Stimulated activated CD8-positive, alpha-beta memory T cell treated with anti-CD3 and anti-CD28 coated beads, Interleukin-4, amount 100 ng/mL, for 24 hours (primary cell): ENCODE data around the gene FAM111B.
"Not testable (repeated sequence)": the region's sequence is repeated elsewhere in the genome, so short reads cannot be mapped to it uniquely, and the experiment has no call there.

Experiments used
- DNase-seq: peaks from one replicate; pipeline ENCODE4 v3.0.0-alpha.2; 2020; ENCODE audit warnings: low read depth

Gene FAM111B

DNA sequence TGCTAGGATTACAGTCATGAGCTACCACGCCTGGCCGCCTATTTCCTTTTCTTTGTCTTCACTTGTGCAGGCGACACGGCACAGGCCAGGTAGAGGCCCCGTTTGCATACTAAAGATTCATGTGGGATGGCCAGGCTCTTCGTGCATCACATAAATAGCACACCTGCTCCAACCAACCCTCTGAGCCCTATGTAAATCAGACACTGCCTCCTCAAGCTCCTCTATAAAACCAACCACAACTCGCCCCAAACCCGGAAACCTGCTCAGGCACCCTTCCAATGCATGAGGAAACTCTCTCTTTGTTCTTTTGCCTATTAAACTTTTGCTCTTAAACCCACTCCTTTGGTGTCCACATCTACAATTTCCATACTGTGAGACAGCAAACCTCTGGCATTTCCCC lies 9.1 kb upstream of the FAM111B start:
- not testable (repeated sequence) for DNase-seq

DNA sequence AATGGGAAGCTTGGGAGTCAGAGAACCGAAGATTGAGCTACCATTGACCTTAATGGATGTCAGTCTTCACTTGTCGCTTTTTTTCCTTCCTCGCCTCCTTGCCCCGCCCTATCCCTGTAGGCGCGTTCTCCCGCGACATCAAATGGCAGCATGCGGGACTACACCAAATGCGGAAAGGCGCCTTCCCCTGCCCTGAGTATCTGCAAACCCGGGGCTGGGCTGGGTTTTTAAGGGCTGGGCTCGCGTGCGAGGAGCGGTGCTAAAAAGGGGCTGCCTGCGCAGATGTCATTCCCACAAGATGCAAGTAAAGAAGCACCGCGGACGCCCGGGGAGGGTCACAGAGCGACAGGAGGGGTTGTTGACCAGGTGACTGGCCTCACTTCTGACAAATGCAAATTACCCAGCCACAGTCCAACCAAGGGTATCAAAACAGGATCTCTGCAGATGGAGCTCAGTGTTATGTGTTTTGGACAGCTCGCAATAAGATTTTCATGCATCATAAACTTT lies 4.7 kb upstream of the FAM111B start:
- DNase-seq: peak; percentile 45

DNA sequence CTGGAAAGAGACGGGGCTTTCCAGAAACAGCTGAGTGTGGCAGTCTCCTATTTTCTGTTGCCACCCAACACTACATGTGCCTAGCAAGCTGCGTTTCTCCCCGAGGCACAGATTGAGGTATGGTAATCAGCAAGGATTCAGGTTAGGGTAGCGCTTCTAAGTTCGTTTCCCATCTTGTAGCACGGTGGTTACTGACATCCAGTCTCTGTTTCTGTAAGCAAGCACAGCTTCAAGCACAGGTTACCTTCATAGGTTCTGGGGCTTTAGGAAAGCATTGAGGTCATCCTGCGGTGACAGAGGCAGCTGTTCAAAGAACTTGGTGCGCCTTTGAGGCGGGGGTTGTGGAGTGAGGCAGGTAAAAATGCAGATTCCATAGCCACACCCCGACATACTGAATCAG lies 684 bp downstream of the FAM111B start:
- not testable (repeated sequence) for DNase-seq

DNA sequence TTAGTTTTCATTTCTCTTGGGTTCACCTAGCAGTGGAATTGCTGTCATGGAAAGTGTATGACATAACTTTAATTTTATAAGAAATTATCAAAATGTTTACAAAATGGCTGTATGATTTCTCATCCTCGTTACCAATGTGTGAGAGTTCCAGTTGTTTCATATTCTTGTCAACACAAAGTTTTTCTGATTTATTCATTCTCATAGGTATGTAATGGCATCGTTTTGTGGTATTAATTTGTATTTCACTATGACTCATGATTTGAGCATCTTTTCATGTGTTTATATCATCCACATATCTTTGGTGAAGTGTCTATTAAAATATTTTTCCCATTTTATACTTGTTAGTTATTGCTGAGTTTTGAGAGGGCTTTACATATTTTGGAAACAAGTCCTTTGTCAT lies 5.5 kb downstream of the FAM111B start:
- DNase-seq: no peak

DNA sequence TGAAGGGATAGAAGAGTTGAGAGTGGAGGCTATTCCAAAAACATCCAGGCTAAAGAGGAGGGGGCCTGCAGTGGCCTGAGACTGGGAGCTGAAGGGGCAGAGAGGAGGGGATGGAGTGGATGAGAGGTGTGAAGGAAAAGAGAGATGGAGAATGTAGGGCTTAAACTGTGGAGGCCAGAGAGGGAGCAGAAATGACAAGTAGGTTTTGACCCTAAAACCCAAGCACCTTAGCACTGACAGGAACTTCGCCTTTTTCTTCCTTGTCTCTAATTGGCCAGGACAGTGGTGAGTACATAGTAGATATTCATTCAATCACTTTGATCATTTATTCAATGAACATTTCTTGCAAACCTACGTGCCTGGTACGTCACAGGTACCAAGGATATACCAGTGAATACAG lies 7.3 kb downstream of the FAM111B start:
- no peak for DNase-seq

DNA sequence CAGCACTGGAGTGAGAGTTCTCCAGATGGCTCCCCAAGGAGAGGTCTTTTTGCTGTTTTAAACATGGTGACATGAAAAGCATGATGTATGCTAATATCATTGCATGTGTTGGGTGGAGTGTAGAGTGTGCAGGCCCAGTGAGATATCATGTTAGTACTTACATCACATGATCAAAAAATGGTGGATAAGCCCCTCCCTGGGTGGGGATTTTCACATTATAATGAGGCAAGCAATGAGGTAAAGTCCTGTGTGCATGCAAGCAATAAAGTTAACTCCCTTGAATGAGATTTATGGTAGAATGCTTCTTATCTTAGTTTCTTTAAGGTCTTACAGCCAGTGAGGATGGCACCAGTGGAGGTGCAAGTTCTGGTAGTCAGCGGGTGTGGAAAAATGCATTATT lies 8.5 kb downstream of the FAM111B start:
- DNase-seq: no peak

DNA sequence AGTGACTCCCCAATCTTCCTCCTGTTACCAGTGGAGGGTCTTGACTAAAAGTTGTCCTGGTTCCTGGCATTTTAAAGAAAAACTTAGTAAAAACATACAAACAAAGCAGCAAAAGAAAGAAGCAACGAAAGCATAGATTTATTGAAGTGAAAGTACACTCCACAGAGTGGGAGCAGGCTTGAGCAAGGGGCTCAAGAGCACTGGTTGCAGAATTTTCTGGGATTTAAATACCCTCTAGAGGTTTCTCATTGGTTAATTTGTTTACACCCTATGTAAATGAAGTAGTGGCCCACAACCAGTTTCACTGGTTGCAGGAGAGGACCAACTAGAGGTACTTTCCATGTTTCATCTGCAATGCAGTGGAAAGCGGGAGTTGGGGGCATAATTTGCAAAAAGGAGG lies 10.7 kb downstream of the FAM111B start:
- DNase-seq: no peak

DNA sequence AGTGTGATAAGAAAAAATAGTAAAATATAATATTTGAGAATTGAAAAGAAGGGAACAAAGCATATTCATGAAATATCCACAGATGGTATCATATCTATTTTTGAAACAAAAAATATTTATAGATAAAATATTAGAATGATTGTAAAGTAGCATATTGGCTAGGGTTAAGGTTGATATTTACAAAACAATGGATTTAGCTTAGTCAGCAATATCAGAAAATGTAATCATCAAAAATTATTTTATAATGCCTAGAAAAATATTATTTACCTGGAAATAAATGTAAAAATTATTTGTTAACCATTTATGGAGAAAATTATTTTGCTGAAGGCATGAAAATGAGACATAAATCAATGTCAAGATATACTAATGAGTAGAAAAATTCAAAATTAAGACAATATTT lies 12.8 kb downstream of the FAM111B start:
- no peak for DNase-seq

DNA sequence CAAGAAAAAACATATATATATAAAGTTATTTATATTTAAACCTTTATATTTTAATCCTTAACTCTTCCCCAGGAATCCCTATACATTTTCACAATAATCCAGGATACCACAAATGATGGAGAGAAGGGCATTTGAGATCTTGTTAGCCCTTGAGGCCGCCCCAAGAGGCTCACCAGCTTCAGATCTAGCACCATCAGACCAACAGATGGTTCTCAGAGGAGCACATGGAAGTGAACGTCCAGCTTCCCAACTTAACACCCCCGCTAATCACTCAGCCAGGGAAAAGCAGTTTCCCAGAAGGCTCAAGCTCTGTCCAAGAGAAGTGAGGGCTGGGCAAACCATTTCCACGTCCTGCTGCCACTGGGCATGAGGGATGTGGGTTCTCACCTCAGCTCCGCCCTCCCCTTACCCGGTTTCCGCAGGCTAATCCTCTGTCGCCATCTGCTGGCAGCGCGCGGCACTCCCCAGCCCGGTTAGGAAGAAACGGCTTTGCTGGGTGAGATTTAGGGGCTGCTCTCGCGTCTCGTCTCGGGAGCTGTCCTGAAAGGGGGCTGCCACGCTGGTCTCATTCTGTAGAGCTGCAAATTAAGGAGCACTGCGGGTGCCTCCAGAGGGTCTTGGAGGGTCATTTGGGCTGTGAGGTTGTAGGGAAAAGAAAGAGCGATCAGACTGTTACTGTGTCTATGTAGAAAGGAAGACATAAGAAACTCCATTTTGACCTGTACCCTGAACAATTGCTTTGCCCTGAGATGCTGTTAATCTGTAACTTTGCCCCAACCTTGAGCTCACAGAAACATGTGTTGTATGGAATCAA lies 28.8 kb downstream of the FAM111B start:
- DNase-seq: peak; percentile 83

DNA sequence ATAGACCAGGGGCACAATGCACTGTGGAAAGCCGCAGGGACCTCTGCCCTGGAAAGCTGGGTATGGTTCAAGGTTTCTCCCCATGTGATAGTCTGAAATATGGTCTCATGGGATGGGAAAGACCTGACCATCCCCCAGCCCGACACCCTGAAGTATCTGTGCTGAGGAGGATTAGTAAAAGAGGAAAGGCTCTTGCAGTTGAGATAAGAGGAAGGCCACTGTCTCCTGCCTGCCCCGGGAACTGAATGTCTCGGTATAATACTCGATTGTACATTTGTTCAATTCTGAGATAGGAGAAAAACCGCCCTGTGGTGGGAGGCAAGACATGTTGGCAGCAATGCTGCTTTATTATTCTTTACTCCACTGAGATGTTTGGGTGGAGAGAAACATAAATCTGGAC lies 29.5 kb downstream of the FAM111B start:
- DNase-seq: not testable (repeated sequence)

DNA sequence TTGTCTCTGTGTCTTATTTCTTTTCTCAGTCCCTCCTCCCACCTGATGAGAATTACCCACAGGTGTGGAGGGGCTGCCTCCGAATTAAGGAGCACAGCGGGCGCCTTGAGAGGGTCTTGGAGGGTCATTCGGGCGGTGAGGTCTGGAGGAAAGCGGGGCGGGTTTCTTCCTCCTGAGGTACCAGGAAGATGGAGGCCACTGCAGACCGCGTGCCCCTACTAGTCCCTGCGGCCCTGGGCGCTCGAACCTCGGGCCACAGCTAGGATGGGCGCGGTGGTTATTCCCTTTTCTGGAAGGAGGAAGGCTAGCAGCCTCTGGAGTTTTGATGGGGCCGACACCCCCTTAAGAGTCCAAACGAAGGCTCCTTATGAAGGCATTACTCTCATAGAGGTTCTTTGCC lies 30.2 kb downstream of the FAM111B start:
- DNase-seq: no peak

DNA sequence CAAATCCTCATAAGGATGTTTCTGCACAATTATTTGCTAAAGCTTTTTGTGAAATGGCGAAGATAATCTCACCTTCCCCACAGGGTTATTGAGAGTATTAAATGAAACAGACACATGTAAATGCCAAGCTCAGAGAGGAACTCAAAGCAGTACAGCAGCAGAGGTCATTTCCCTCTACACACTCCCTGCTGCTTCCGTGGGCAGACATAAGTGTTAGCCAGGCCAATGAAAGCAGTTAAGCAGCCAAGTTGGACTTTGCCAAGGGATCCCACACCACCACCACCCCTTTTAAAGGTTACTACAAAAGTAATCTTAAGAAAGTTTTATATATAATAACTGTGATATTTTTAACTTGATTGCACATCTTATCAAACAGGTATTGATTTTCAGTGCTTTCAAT lies 31.6 kb downstream of the FAM111B start:
- no peak for DNase-seq

DNA sequence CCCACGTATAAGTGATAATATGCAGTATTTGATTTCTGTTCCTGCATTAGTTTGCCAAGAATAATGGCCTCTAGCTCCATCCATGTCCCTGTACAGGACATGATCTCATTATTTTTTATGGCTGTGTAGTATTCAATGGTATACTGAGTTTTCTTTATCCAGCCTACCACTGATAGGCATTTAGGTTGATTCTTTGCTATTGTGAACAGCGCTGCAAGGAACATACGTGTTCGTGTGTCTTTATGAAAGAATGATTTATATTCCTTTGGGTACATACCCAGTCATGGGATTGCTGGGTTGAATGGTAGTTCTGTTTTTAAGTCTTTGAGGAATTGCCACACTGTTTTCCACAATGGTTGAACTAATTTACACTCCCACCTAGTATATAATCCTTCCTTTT lies 34.2 kb downstream of the FAM111B start:
- no peak for DNase-seq

DNA sequence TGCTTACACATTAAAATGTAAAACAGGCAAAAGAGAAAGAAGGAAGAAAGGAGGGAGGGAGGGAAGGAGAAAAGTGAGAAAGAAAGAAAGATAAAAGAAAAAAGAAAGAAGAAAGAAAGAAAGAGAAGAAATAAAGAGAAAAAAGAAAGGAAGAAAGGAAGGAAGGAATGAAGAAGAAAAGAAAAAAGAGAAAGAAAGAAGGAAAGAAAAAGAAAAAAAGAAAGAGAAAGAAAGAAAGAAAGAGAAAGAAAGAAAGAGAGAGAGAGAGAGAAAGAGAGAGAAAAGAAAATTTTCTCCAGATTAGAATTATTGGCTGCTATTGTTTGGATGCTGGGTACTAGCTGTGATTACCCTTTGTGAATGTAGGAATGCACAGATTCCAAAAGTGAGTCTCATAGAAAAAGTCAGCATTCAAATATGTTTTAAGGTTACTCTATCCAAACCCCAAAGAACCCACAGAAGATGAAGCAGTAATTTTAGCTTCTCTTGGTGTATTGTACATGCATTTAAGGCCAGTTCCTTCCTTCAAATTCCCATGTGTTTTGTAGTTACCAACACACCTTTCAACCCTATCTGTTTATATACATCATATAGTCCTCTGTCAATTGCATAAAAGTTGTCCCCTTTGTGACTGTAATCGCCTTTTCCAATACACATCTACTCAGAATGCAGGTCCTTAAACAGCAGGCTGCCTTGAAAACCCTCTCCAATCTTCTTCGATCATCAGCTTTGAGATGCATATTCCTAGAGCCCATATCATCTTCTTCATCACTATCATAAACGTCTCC lies 34.8 kb downstream of the FAM111B start:
- DNase-seq: no peak

DNA sequence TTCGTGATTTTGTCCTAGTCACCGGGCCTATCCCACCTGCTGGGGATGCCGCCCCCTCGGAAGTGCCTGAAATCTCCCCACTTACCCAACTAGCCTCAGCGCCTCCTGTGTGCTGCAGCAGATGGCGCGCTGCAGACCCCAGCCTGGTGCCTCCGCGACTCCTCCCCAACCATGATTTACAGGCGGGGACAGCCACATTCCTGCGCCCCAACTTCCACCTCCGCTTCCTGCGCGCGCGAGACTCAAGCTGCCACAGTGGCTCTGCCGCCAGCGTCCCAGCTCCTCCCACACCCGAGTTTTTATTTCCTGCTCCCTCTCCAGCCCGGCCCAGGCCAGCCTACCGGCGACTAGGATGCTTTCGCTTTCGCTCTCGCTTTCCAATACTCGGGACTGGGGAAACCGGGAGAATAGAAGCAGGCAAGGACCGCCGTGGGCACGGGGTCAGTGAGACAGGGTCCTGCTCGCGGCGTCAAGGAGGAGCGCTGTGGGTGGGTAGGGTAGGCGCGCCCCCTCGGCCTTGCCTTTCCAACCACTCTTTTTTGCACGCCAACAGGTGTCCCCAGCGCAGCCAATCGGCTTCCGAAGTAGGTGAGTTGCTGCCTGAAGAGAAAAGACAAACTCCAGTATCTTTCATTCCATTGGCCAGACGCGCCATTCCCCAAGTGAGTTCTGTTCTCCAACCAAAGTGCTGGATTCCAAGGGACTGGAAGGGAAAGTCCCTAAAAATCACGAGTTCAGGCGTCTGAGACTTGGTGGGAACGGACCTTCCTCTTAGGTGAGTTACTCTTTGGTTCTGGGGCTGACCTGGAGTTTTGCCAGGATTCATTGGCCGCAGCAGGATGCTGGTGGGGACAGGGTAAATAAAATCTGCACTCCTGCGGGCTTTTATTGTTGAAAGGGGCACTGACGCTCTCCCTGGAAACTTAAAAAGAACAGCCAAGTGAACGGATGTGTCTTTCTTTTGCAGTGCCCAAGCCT lies 35.8 kb downstream of the FAM111B start, which contains the start of gene FAM111A:
Gene FAM111A (plus strand): TSS at position 327 of the 978 bp plus-strand sequence. CDS start 6,017 bp downstream, outside the sequence.
- peak; percentile 70 for DNase-seq

DNA sequence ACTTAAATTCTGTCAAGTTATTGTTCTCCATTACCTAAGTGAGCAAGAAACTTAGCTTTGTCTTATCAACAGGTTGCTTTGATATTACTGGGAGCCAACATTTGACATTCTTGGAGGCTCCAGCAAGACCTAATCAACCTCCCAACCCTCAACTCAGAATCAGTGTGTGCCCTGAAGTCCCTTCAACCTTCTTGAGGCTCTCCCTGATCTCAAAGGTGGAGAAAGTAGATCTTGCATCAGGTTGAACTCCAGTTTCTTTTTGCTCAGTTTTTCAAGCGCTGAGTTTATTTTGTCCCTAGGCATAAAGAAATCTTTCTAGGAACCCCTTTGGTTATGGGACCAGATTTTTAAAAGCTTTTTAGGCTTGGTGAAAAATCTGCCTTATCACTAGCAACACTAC lies 37.1 kb downstream of the FAM111B start:
- DNase-seq: no peak

DNA sequence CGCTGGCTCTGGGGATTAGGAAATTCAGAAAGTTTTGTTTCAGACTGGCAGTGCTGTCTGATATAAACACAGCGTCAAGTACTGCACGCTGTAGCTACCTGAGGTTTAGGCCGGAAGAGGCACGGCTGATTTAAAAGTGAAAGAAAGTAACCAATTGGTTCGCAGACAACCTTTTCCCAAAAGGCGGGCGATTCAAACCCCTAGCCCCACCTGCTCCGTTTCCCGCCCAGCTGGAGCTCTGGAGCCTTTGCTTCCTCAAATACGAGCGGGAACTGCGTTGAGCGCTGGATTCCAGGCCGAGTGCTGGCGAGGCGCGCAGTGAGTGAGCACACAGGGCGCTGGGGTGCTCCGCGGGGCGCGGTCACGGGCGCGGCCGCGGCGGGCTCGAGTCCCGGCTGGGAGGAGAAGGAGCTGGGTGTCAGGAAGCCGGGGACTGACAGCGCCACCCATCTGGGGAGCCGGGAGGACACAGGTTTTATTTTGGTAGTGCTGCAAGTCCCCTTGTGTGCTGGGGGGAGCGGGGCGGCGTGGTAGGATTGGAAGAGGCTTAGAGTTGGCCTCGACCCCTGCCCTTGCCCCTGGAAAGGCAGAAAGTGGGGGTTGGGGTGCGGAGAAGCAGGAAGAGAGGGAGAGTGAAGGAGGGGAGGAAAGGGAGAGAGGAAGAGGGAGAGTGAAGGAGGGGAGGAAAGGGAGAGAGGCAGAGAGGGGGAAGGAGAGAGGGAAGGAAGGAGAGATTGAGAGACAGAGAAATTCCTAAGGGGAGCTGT lies 37.7 kb downstream of the FAM111B start:
- DNase-seq: peak; percentile 53

DNA sequence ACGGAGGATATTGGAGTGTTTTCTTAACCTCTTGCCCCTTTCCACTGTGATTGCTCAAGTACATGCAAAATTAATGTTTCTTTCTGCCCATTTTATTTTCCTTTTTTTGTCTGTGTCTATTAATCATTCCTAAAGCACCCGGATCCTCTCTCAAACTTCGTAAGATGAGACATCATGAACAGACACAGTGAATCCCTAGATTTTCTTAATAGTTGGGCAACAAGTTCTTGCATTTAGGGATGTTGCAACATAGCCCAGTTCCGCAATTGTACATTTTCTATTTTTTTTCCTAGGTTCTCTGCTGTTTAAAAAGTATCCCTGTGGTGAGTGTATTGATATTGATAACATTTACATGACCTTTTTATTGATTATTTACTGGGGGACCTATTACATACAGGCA lies 38.5 kb downstream of the FAM111B start:
- DNase-seq: no peak

DNA sequence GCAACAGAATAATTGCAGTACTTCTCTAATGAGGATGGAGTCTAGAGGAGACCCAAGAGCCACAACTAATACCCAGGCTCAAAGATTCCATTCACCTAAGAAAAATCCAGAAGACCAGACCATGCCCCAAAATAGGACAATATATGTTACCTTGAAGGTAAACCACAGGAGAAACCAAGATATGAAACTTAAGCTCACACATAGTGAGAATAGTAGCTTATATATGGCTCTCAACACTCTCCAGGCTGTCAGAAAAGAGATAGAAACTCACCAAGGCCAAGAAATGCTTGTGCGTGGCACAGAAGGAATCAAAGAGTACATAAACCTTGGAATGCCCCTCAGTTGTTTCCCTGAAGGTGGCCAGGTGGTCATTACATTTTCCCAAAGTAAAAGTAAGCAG lies 44.7 kb downstream of the FAM111B start:
- DNase-seq: no peak

DNA sequence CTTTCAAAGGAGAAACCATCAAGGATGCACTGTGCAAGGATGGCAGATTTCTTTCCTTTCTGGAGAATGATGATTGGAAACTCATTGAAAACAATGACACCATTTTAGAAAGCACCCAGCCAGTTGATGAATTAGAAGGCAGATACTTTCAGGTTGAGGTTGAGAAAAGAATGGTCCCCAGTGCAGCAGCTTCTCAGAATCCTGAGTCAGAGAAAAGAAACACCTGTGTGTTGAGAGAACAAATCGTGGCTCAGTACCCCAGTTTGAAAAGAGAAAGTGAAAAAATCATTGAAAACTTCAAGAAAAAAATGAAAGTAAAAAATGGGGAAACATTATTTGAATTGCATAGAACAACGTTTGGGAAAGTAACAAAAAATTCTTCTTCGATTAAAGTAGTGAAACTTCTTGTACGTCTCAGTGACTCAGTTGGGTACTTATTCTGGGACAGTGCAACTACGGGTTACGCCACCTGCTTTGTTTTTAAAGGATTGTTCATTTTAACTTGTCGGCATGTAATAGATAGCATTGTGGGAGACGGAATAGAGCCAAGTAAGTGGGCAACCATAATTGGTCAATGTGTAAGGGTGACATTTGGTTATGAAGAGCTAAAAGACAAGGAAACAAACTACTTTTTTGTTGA lies 45.4 kb downstream of the FAM111B start:
- DNase-seq: no peak

DNA sequence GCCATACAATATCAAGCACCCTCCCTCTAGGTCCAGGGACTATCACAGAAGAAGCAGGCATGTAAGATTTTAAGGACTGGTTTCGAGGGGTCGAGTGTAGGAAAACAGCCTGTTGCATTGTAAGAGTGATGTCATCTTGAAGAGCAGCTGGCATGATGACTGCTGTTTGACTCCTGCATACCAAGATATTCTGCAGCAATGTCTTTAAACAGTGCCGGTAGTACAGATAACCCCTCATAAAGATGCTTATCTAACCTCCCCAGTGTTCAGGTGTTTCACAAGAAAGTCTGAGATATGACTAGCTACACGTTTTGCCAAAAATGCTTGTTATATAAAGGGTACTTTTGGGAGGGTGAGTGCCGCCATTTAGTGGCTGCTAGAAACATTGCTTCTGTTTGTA lies 47.6 kb downstream of the FAM111B start:
- DNase-seq: no peak
